ENCODE measurements around the gene GJA9.

The GJA9 gene

GRCh38 chr1:38829368-38829767 is 52.0 kb downstream of the GJA9 start:
- no peak for DNase-seq

- DNase-seq: no peak
Observed at GRCh38 chr1:38827318-38827717, 54.1 kb downstream of the GJA9 start.

- DNase-seq: no peak
Observed at GRCh38 chr1:38826886-38827285, 54.5 kb downstream of the GJA9 start.

GRCh38 chr1:38826262-38826661 is 55.1 kb downstream of the GJA9 start:
- no peak for DNase-seq
